ENCODE measurements around the gene SAFB2. TPM values are rescaled to one million over a fixed set of nuclear protein-coding genes. Genes with fewer than 3 reads are reported as not detected.

The SAFB2 gene
- total RNA-seq, 6 donors from 2014 or later, result 41.8 to 273 (median 94.5) TPM

GRCh38 chr19:5603626-5604025 lies 18.9 kb downstream of the SAFB2 start:
- Histone ChIP-seq H3K27ac (no peak overlapping the region), H3K36me3 (peaks cover 59 to 99% (median 91%) of the 10 kb centered on the region in 4 donors), H3K27me3 (no peaks in the 10 kb centered on the region), H3K9me3 (no peaks in the 10 kb centered on the region), H3K4me1 (no peaks in the 10 kb centered on the region), H3K4me3 (no peak overlapping the region)
- TF ChIP-seq CTCF (IDR thresholded peaks at IDR 0.05) (no peak), POLR2A (IDR thresholded peaks at IDR 0.05) (no peak), POLR2AphosphoS5 (IDR thresholded peaks at IDR 0.05) (no peak), EP300 (IDR thresholded peaks at IDR 0.05) (no peak)
- DNase-seq, result no peak
- no peak for ATAC-seq (ENCODE audit: low FRiP score in 2 of 2)
- 87% methylated on average over 5 of the region's 5 CpGs for WGBS, 2 donors

- no peaks in the 10 kb centered on the region for H3K9me3 ChIP-seq
- 90 to 94% methylated on average over 8 of the region's 8 CpGs for WGBS, 2 donors
- ATAC-seq (ENCODE audit: low FRiP score in 2 of 2) (no peak), DNase-seq (no peak)
- H3K36me3 ChIP-seq, result peaks cover 51 to 99% (median 91%) of the 10 kb centered on the region in 4 donors
- H3K4me1 ChIP-seq, result no peaks in the 10 kb centered on the region
- no peak overlapping the region for H3K4me3 ChIP-seq
- H3K27me3 ChIP-seq, result no peaks in the 10 kb centered on the region
- no peak overlapping the region for H3K27ac ChIP-seq
- no peak for TF ChIP-seq EP300 (IDR thresholded peaks at IDR 0.05)
- TF ChIP-seq POLR2A (IDR thresholded peaks at IDR 0.05), result no peak
- no peak for TF ChIP-seq CTCF (IDR thresholded peaks at IDR 0.05)
- no peak for TF ChIP-seq POLR2AphosphoS5 (IDR thresholded peaks at IDR 0.05)
Observed at GRCh38 chr19:5600797-5601196, 21.8 kb downstream of the SAFB2 start.

- H3K36me3 ChIP-seq, result peaks cover 69 to 100% (median 99%) of the 10 kb centered on the region in 4 donors
- no peak for ATAC-seq (ENCODE audit: low FRiP score in 2 of 2)
- 96 to 97% methylated on average over 9 of the region's 9 CpGs for WGBS, 2 donors
Observed at GRCh38 chr19:5595745-5596144, 26.8 kb downstream of the SAFB2 start.

GRCh38 chr19:5595129-5595528 lies 27.4 kb downstream of the SAFB2 start:
- Histone ChIP-seq H3K27ac (no peak overlapping the region), H3K9me3 (no peaks in the 10 kb centered on the region), H3K4me3 (no peak overlapping the region), H3K27me3 (no peaks in the 10 kb centered on the region), H3K4me1 (no peaks in the 10 kb centered on the region), H3K36me3 (peaks cover 69 to 100% (median 99%) of the 10 kb centered on the region in 4 donors)
- TF ChIP-seq CTCF (IDR thresholded peaks at IDR 0.05) (no peak), EP300 (IDR thresholded peaks at IDR 0.05) (no peak), POLR2A (IDR thresholded peaks at IDR 0.05) (no peak), POLR2AphosphoS5 (IDR thresholded peaks at IDR 0.05) (no peak)
- no peak for ATAC-seq (ENCODE audit: low FRiP score in 2 of 2)
- 84 to 92% methylated on average over 15 to 18 of the region's 18 CpGs for WGBS, 2 donors
- DNase-seq, result no peak

More at GRCh38 chr19:5595745-5596144, 26.8 kb downstream of the SAFB2 start:
- no peak for DNase-seq
- Histone ChIP-seq H3K27me3 (no peaks in the 10 kb centered on the region), H3K4me1 (no peaks in the 10 kb centered on the region), H3K27ac (no peak overlapping the region), H3K9me3 (no peaks in the 10 kb centered on the region), H3K4me3 (no peak overlapping the region)
- TF ChIP-seq POLR2AphosphoS5 (IDR thresholded peaks at IDR 0.05) (no peak), POLR2A (IDR thresholded peaks at IDR 0.05) (no peak), CTCF (IDR thresholded peaks at IDR 0.05) (no peak), EP300 (IDR thresholded peaks at IDR 0.05) (no peak)

GRCh38 chr19:5594521-5594950 lies 28.0 kb downstream of the SAFB2 start:
- no peaks in the 10 kb centered on the region for H3K27me3 ChIP-seq
- no peak overlapping the region for H3K27ac ChIP-seq
- 93 to 97% methylated on average over 7 of the region's 7 CpGs for WGBS, 2 donors
- TF ChIP-seq CTCF (IDR thresholded peaks at IDR 0.05) (no peak), POLR2A (IDR thresholded peaks at IDR 0.05) (no peak), POLR2AphosphoS5 (IDR thresholded peaks at IDR 0.05) (no peak)
- H3K9me3 ChIP-seq, result no peaks in the 10 kb centered on the region
- no peak for ATAC-seq (ENCODE audit: low FRiP score in 2 of 2)
- no peak overlapping the region for H3K4me3 ChIP-seq
- H3K4me1 ChIP-seq, result no peaks in the 10 kb centered on the region
- peaks cover 69 to 100% (median 99%) of the 10 kb centered on the region in 4 donors for H3K36me3 ChIP-seq
- no peak for DNase-seq
